H9 (cell line): ENCODE results near the gene VNN1. TPM values are rescaled to one million over a fixed set of nuclear protein-coding genes. Genes with fewer than 3 reads are reported as not detected.

Experiments
- DNase-seq: peaks from one replicate; pipeline ENCODE4 v3.0.0-alpha.2; 2017
- H2AFZ ChIP-seq: one replicate; pipeline ENCODE4 v1.6.1; 2013; ENCODE audit warnings: mild to moderate bottlenecking, low read length, control low read depth, moderate library complexity
- H2AK5ac ChIP-seq: 2 replicates; pipeline ENCODE4 v1.6.1; 2013; ENCODE audit warnings: low read length, control low read depth, mixed read lengths; ENCODE audit not compliant: insufficient read length
- H2BK120ac ChIP-seq: one replicate; pipeline ENCODE4 v1.6.1; 2013; ENCODE audit warnings: low read depth, mild to moderate bottlenecking, low read length, control low read depth, inconsistent platforms; ENCODE audit not compliant: poor library complexity, severe bottlenecking
- H2BK12ac ChIP-seq: 2 replicates; pipeline ENCODE4 v1.6.1; 2013; ENCODE audit warnings: low read length, control low read depth, mixed read lengths, low read depth; ENCODE audit not compliant: insufficient read length
- H2BK15ac ChIP-seq: 2 replicates; pipeline ENCODE4 v1.6.1; 2013; ENCODE audit warnings: low read depth, low read length, control low read depth
- H2BK20ac ChIP-seq: one replicate; pipeline ENCODE4 v1.6.1; 2013; ENCODE audit warnings: low read depth, mild to moderate bottlenecking, low read length, control low read depth, inconsistent platforms; ENCODE audit not compliant: poor library complexity, severe bottlenecking
- H2BK5ac ChIP-seq: 2 replicates; pipeline ENCODE4 v1.6.1; 2013; ENCODE audit warnings: low read length, control low read depth, mixed read lengths; ENCODE audit not compliant: insufficient read length
- H3K14ac ChIP-seq: 2 replicates; pipeline ENCODE4 v1.6.1; 2013; ENCODE audit warnings: low read length, control low read depth; ENCODE audit not compliant: insufficient read depth
- H3K18ac ChIP-seq: 2 replicates; pipeline ENCODE4 v1.6.1; 2013; ENCODE audit warnings: low read depth, mild to moderate bottlenecking, mixed read lengths, low read length, control low read depth; ENCODE audit not compliant: insufficient read length
- H3K23ac ChIP-seq: 2 replicates; pipeline ENCODE4 v1.6.1; 2013; ENCODE audit warnings: low read length, control low read depth, mixed read lengths, low read depth; ENCODE audit not compliant: insufficient read length
- H3K23me2 ChIP-seq: 2 replicates; pipeline ENCODE4 v1.6.1; 2013; ENCODE audit warnings: low read depth, mild to moderate bottlenecking, mixed read lengths, low read length, control low read depth; ENCODE audit not compliant: insufficient read length, poor library complexity, severe bottlenecking
- H3K27ac ChIP-seq: 2 replicates; pipeline ENCODE4 v1.5.1; 2013; ENCODE audit warnings: low read length, control low read depth, mixed read lengths, low read depth; ENCODE audit not compliant: insufficient read length
- H3K27me3 ChIP-seq: 2 replicates; pipeline ENCODE4 v1.6.1; 2013; ENCODE audit warnings: low read length, control low read depth, inconsistent platforms; ENCODE audit not compliant: insufficient read depth
- H3K4ac ChIP-seq: 2 replicates; pipeline ENCODE4 v1.6.1; 2013; ENCODE audit warnings: low read depth, mild to moderate bottlenecking, control low read depth, inconsistent platforms, low read length, moderate library complexity
- H3K4me1 ChIP-seq: 2 replicates; pipeline ENCODE4 v1.6.1; 2013; ENCODE audit warnings: low read length, control low read depth, inconsistent platforms; ENCODE audit not compliant: insufficient read depth
- H3K4me2 ChIP-seq: 2 replicates; pipeline ENCODE4 v1.6.1; 2013; ENCODE audit warnings: low read length, control low read depth, mixed read lengths; ENCODE audit not compliant: insufficient read length, insufficient read depth
- H3K56ac ChIP-seq: 2 replicates; pipeline ENCODE4 v1.6.1; 2013; ENCODE audit warnings: low read depth, mild to moderate bottlenecking, mixed read lengths, low read length, control low read depth; ENCODE audit not compliant: insufficient read length
- H3K79me1 ChIP-seq: 2 replicates; pipeline ENCODE4 v1.6.1; 2013; ENCODE audit warnings: low read depth, mild to moderate bottlenecking, moderate library complexity, low read length, control low read depth, inconsistent platforms; ENCODE audit not compliant: insufficient read depth, poor library complexity, severe bottlenecking
- H3K79me2 ChIP-seq: 2 replicates; pipeline ENCODE4 v1.6.1; 2013; ENCODE audit warnings: low read length, control low read depth, inconsistent platforms; ENCODE audit not compliant: insufficient read depth
- H3K9ac ChIP-seq: 2 replicates; pipeline ENCODE4 v1.6.1; 2013; ENCODE audit warnings: low read length, control low read depth, mixed read lengths; ENCODE audit not compliant: insufficient read length; ENCODE audit errors: extremely low read depth
- H3K9me3 ChIP-seq: one replicate; pipeline ENCODE4 v1.6.1; 2013; ENCODE audit warnings: low read depth, low read length, inconsistent platforms; ENCODE audit not compliant: control insufficient read depth
- H3T11ph ChIP-seq: one replicate; pipeline ENCODE4 v1.6.1; 2013; ENCODE audit warnings: mild to moderate bottlenecking, low read length, control low read depth, inconsistent platforms
- H4K20me1 ChIP-seq: one replicate; pipeline ENCODE4 v1.6.1; 2013; ENCODE audit not compliant: control insufficient read depth, insufficient read length, insufficient read depth
- H4K5ac ChIP-seq: 2 replicates; pipeline ENCODE4 v1.6.1; 2013; ENCODE audit warnings: low read depth, mild to moderate bottlenecking, mixed read lengths, low read length, control low read depth; ENCODE audit not compliant: insufficient read length
- H4K8ac ChIP-seq: replicated peaks from 2 replicates; pipeline ENCODE4 v1.6.1; 2013; ENCODE audit warnings: low read length, control low read depth, mixed read lengths, low read depth; ENCODE audit not compliant: insufficient read length
- H4K91ac ChIP-seq: 2 replicates; pipeline ENCODE4 v1.6.1; 2013; ENCODE audit warnings: low read depth, mild to moderate bottlenecking, moderate library complexity, mixed read lengths, low read length, control low read depth; ENCODE audit not compliant: insufficient read length
- H3K27ac Mint-ChIP-seq, 3 experiments: 2 replicates in 2 of 3; 3 replicates in 1 of 3; pipeline ENCODE4 v1.8.0; 2020 to 2021; ENCODE audit warnings: mixed read lengths in 3 of 3, mild to moderate bottlenecking in 1 of 3, moderate library complexity in 1 of 3
- H3K27me3 Mint-ChIP-seq: 2 replicates; pipeline ENCODE4 v1.8.0; 2021; ENCODE audit warnings: low read depth, mild to moderate bottlenecking, moderate library complexity, mixed read lengths
- H3K36me3 Mint-ChIP-seq, 3 experiments: 2 replicates in 2 of 3; 3 replicates in 1 of 3; pipeline ENCODE4 v1.8.0; 2020 to 2021; ENCODE audit warnings: low read depth in 3 of 3, mixed read lengths in 3 of 3; ENCODE audit not compliant: insufficient read depth in 1 of 3
- H3K4me1 Mint-ChIP-seq, 2 experiments: 2 replicates each; pipeline ENCODE4 v1.8.0; 2020; ENCODE audit warnings: mixed read lengths in 2 of 2
- H3K4me3 Mint-ChIP-seq, 2 experiments: 2 replicates in 1 of 2; 3 replicates in 1 of 2; pipeline ENCODE4 v1.8.0; 2020 to 2021; ENCODE audit warnings: mild to moderate bottlenecking in 2 of 2, mixed read lengths in 2 of 2, moderate library complexity in 1 of 2
- H3K9me3 Mint-ChIP-seq, 2 experiments: 2 replicates in 1 of 2; 3 replicates in 1 of 2; pipeline ENCODE4 v1.8.0; 2020; ENCODE audit warnings: mild to moderate bottlenecking in 2 of 2, mixed read lengths in 2 of 2, moderate library complexity in 1 of 2
- WGBS: extraction: QIAGEN DNeasy Blood & Tissue Kit; methylation state at CpG from one replicate; pipeline ENCODE4 v1.1.7; 2013; ENCODE audit warnings: missing lambda C conversion rate, low lambda C conversion rate, mixed read lengths; ENCODE audit not compliant: insufficient read length; ENCODE audit errors: extremely low coverage; 5-methylcytosine and 5-hydroxymethylcytosine counted together
- total RNA-seq: library from RNA; stranded (reverse); gene quantifications from 2 replicates; pipeline ENCODE4 v1.2.1, GENCODE V29; 2021
- TF ChIP-seq, protein P1 (sequence below): fragments of 200-600 bp; sonication (generic); conservative IDR thresholded peaks from 3 replicates; pipeline ENCODE4 v1.8.0; 2021; ENCODE audit warnings: antibody characterized with exemption, mild to moderate bottlenecking

The VNN1 gene
- total RNA-seq, 1 experiment from 2014 or later = not detected

DNA sequence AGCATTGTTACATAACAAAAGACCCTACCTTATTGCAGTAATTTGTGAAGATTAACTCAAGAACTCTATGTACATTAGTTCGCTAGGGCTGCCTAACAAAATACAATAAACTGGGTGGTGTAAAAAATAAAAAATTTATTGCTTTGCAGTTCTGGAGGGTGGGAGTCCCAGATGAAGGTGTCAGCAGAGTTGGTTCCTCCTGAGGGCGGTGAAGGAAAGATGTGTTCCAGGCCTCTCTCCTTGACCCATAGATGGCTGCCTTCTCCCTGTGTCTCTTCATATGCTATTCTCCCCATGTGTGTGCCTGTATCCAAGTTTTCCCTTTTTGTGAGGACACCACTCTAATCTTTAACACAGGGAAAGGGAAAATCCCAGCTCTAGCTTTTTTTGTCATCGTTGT, 305 bp upstream of the VNN1 start:
- Histone ChIP-seq H3K4me2 (no peak overlapping the region), H3K4ac (no peak overlapping the region), H2BK120ac (no peak overlapping the region), H3T11ph (no peak overlapping the region), H3K79me2 (no peaks in the 10 kb centered on the region), H2AK5ac (no peak overlapping the region), H4K5ac (no peak overlapping the region), H3K23me2 (no peaks in the 10 kb centered on the region), H3K18ac (no peak overlapping the region), H2BK15ac (no peak overlapping the region), H3K79me1 (no peaks in the 10 kb centered on the region), H4K91ac (no peak overlapping the region), H3K27me3 (no peaks in the 10 kb centered on the region), H2BK5ac (no peak overlapping the region), H3K23ac (no peak overlapping the region), H3K27ac (no peak overlapping the region), H2BK20ac (no peak overlapping the region), H3K56ac (no peak overlapping the region), H3K9ac (no peak overlapping the region), H3K14ac (no peak overlapping the region), H3K9me3 (no peaks in the 10 kb centered on the region), H4K20me1 (no peaks in the 10 kb centered on the region), H3K4me1 (no peaks in the 10 kb centered on the region), H2BK12ac (no peak overlapping the region), H4K8ac (no peak overlapping the region), H2AFZ (no peak overlapping the region)
- no peaks in the 10 kb centered on the region for H3K36me3 Mint-ChIP-seq
- WGBS = no CpG with 5 or more reads among the region's 3 CpGs
- no peak for DNase-seq
- H3K4me3 Mint-ChIP-seq = no peak overlapping the region
- no peak overlapping the region for H3K27ac Mint-ChIP-seq
- no peaks in the 10 kb centered on the region for H3K9me3 Mint-ChIP-seq
- peaks cover 2% of the 10 kb centered on the region in 2 experiments; a peak in 2 of 4 replicates for H3K4me1 Mint-ChIP-seq
- TF ChIP-seq, protein P1, sequence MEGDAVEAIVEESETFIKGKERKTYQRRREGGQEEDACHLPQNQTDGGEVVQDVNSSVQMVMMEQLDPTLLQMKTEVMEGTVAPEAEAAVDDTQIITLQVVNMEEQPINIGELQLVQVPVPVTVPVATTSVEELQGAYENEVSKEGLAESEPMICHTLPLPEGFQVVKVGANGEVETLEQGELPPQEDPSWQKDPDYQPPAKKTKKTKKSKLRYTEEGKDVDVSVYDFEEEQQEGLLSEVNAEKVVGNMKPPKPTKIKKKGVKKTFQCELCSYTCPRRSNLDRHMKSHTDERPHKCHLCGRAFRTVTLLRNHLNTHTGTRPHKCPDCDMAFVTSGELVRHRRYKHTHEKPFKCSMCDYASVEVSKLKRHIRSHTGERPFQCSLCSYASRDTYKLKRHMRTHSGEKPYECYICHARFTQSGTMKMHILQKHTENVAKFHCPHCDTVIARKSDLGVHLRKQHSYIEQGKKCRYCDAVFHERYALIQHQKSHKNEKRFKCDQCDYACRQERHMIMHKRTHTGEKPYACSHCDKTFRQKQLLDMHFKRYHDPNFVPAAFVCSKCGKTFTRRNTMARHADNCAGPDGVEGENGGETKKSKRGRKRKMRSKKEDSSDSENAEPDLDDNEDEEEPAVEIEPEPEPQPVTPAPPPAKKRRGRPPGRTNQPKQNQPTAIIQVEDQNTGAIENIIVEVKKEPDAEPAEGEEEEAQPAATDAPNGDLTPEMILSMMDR = no peak
- H3K27me3 Mint-ChIP-seq = no peaks in the 10 kb centered on the region
